HG02610 (cell line): ENCODE measurements around the gene CD247.

Experiments used
- ATAC-seq: cut with Tn5 transposase; IDR thresholded peaks from one replicate; pipeline ENCODE4 v1.9.1; 2021; ENCODE audit warnings: mild to moderate bottlenecking, moderate library complexity; ENCODE audit not compliant: unreplicated experiment

The CD247 gene

DNA sequence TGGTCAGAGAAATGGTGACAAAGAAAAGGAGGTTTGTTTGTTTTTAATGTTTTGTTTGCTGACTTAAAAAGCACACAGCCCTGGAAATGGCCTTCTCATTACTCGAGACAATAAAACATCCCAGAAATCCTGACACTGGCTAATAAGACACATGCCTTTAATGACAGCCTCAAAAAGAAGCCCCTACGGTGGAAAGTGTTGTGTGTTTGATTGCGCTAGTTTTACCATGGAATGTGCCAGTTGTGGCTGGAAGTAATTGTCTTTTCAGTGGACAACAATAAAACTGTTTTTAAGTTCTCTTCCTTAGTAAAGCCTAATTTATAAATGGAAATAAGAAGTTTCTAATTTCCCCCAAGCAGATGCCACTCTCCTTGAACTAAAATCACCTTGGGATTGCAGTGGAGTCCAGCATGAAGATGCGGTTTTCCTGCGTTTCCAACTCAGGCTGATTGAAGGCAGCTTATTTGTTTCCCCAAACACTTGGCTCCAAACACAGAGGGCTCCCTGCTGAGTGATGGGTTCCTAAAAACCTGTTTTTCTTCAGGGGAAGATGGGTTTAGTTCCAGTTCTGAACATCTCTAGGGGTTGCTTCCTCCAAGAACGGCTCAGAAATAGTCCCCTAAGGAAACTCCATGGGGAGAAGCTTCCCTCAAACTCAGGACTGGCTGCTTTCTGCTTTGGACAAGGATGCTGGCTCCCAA lies 54.3 kb downstream of the CD247 start:
- no peak for ATAC-seq

DNA sequence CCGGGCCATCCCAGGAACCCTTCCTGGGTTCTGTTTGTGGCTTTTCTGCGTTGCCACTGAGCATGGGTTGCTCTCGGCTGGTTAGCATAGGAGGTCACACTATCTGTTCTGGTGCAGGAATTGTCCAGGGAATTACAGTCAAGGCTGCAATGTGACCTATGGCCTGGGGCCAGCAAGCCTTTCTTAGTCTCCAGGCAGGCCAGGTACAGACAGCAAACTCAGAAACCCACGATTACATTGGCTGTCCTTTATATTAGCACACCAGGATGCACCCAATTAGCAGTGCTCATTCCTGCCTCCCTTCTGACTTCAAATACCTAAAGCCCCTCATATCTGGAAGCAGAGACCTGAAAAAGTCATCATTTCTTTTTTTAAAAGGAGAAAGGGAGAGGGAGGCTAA lies 55.2 kb downstream of the CD247 start:
- no peak for ATAC-seq

DNA sequence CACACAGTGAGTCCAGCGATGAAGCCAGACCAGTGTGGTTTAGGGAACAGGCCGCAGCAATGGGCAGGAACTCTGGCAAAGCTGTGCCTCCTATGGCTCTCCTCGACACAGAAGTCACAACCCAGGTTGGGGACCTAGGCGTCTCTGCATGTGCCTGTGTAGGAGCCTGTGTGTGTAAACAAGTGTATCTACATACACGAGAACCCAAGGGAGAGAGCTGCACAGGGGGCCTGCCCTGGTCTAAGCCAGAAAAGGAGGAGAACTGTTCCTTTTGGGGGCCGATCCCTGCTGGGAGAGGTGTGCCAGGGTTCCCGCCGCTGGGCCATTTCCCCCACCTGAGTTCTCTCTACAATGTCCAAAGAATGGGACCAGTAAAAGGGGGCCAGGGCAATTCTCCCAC lies 56.0 kb downstream of the CD247 start:
- ATAC-seq: no peak

DNA sequence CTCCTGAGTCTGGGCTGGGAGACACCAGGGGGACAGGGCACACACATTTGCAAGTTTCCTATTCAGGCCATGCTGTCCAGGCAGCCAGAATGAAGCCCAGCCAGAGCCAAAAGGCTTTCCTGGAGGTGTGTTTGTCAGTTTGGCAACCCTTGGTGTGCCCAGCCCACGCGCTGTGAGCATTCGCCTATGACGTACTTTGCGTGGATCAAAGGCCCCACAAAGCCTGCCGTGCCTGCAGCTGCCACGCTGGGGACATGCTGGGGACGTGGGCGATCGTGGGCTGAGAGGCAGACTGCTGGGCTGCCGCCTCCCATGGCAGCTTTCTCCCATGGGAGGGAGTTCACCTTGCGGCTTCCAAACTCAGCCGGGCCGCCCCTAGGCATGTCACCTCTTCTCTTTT lies 57.5 kb downstream of the CD247 start:
- ATAC-seq: no peak

DNA sequence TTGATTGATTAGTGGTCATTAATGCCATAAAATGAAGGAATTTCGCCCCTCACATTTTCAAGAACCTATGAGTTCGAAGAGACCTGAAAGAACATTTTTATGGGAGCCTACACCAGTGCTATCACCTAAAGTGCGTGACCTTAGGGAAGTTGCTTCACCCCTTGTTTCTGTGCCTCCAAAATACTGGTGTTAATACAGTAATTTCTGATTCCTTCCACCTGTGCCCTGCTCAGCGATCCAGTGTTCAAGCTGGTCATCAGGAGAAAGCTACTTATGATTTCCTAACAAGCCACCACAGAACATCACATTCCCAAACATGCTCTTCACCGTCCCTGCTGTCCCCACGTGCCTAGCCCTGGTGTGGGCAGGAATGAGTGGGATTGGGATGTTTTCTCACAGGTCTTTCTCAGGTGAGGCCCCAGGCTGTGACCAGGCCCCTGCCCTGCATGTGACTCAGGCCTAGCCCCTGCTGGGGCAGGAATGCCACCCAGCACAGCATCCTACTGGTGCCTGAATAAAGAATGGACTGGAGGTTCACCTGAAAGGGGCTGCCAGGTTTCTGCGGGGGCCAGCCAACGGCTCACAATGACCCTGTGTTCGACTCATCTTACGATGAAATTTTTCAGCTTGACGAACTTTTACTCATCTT lies 60.3 kb downstream of the CD247 start:
- ATAC-seq: no peak

DNA sequence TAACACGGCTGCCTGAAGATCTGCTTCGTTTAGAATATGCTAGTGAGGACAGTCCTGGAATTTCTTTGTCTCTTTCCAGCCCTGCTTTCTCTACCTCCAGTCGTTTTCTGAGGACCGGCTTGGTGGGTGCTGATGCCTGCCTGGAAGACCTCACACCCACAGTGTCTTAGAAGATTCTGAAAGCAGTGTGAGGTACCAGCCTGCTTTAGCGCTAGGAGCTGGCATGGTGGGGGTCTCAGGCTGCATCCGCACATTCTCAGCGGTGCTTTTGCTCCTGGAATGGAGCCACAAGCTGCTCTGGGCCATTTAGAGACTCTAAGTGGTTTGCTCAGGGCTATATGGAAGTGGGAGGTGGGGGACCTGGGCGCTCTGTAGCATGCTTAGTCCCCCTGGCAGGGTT lies 61.4 kb downstream of the CD247 start:
- ATAC-seq: no peak

DNA sequence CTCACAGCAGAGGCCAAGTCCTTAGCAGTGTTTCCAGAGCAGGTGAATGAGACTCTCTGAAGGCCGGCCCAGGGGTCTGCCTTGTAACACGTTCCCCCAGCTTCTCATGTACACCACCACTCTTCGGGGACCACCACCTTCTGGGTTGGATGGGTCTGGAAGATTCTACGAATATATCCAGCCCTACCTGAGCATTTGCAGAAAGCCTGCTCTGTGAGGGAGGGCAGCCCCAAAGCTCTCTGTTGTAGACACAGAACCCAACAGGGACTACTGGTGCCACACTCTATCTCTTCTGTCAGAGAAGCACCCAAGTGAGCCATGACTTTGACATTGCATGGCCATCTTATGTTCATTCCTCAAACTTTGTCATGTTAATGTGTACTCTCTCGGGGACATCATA lies 61.8 kb downstream of the CD247 start:
- ATAC-seq: no peak

DNA sequence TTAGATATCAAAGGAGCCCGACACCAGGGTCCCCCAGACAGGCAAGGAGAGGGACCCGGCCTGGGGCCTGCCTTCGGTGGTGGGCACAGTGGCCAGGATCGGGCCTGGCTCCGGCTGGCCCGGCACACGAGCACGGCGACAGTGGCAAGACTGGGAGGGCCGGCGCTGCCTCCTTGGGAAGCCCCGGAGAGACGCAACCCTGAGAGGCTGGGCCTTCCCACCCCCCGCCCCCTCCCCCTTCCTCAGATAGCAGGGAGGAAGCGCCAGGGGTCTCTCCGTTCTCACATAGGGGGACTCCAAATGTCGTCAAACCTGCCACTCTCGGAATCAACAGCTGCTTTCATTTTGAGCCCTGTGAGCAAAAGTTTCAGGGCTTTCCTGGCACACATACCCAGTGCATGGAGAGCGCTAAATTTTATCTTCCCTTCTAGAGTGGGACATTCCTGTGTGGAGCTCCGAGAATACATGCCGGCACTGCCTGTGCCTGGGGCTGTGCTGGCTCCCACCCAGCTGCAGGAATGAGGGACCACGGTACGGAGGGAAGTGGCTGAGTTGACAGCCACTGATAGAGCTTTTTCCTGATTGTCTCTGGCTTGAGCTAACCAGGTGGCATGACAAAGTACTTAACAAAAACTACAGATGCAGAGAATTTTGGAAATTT lies 62.4 kb downstream of the CD247 start:
- ATAC-seq: peak; percentile 56

DNA sequence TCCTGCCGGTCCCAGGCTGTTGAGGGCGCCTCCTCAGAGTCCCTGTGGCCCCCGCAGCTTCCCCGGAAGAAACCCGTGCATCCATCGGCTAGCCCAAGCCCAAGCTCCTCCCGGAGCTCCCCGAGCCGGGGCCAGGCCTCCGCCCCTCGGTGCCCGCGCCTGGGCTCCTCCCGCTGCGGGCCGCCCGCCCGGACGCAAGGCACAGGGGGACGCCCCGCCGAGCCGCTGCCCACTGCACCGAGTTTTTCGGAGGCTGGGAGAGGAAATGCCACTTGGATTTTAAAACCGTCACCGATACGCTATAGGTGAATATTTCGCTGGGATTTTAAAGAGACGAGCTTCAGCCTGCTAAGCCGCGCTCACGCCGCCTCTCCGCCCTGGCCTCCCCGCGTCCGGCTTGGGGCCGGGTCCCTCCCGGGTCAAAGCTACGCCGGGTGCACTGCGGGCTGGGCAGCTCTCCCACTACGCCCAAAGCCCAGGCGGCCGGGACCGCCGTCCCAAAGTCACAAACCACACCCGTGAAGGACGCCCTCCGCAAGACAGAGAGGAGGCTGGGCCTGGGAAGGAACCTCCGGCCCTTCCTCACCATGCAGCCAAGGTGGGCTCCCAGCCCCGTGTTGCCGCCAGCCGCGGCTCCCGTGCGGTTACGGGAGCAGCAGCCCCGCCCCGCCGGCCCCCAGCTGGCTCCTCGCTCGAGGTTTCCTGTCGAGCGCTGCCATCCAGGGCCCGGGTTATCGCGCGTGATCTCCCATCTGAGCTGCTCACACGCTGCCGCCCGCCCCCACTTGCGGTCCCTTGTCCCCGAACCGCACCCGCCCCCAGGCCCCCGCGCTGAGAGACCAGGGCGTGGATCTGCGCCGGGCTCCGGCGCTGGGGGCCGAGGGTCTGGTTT lies 63.2 kb downstream of the CD247 start:
- ATAC-seq: peak; percentile 51

DNA sequence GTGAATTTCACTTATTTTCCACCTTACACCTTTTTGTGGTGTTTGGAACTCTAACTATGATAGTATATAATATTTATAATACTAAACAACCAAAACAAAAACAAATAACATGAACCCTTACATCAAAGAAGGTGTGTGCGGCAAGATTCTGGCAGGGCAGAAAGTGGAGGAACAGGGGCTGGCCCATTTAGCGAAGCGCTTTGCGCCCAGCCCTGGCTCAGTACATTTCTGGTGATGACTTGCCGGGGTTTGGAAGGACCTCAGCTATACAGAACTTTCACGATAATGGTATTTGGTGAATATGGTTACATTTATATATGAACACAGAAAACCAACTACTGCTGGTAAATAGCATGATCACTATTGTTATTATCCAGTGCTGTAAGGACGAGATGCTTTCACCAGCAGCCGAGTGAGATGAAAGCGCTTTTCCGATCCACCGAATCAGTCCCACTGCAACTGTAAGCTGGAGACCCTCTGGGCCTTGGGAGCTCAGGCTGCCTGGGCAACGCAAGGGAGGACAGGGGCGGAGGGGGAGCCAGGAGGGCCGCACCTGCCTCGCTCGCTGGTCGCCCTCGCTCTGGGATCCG lies 63.9 kb downstream of the CD247 start:
- no peak for ATAC-seq

DNA sequence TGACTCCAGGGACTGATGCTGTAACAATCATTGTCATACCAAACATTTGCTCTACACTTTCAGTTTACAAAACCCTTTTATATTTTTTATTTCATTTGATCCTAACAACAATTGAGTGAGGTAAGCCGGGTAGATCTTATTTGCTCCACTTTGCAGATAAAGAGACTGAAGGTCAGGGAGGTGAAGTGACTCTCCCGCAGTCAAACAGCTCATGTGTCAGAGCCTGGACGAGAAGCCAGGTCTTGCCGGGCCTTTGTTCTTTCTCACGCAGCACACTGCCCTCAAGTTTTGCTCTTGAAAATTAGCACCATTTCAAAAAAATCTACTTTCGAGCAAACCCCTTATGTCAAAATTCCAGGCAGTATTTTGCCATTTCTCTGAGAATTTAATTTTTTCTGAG lies 65.2 kb downstream of the CD247 start:
- no peak for ATAC-seq

DNA sequence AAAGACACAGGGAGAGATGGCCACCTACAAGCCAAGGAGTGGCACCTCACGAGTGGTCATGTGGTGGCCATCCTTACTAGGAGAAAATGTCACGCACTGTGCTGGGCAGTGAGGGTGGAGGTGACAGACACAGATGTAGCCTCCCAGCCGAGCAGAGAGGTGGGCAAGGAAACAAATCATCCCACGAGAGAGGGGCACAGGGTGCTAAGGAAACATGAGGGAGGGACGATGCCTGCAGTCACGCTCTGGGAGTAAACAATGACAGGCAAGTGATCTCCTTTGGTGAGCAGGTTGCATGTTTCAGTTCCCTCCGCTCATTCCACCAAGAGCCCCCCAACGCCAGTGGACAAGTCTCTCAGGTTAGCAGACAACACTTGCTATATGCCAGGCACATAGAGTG lies 65.8 kb downstream of the CD247 start:
- ATAC-seq: no peak

DNA sequence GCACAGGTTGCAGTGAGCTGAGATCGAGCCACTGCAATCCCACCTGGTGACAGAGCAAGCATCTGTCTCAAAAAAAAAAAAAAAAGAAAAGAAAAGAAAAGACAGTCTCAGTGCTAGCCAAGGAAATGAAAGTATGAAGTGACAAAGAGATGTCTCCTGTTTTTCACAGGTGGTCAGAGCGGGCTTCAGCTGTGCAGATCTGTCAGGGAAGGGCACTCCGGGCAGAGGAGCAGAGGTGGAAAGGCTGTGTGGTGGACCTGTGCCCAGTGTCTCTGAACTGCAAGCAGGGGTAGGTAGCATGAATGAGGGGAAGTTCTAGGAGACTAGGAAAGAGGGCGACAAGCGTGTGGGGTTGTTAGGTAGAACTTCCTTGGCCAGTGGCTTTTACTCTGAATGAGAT lies 67.5 kb downstream of the CD247 start:
- ATAC-seq: no peak

DNA sequence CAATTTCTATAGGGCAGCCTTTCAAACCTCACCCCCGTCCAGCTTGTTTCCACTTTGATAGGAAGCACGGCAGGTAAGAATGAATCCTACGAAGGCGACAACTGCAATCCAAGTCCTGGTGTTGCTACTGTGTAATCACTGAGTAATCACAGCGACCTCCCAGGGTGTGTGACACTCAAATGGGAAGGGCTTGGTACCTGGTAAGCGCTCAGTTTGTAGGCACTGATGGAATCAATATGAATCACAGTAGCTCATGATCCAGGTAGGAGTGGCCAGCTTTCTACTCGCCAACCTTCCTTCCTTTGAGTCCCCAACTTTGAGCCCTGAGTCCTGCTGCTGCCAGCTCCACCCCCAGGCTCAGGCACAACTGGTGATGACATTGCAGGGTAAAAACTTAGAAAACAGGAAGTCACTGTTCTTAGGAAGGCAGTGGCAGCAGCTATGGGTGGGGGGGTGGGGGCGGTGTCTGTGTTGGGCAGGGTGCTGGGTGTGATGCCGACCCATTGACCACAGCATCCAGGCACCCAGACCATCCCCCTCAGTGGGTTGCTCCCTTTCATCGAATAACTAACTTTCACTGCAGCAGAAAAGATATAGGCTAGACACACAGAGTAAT lies 70.7 kb downstream of the CD247 start:
- ATAC-seq: peak; percentile 68

DNA sequence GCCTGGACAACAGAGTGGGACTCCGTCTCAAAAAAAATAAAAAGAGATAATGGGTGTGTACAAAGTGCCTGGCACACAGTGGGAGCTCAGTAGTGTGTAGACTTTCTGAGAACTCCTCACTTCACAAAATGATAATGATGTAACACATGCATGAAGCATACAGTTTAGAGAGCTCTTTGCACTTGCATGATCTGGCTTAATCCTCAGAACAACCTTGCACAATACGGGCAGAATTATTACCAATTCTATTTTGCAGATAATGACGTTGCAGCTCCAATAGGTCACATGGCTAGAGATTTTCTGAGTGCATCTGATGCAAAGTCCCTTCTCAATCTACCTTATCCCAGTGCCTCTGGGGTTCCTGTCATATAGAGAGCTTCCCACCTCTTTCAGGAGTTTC lies 71.4 kb downstream of the CD247 start:
- ATAC-seq: no peak

DNA sequence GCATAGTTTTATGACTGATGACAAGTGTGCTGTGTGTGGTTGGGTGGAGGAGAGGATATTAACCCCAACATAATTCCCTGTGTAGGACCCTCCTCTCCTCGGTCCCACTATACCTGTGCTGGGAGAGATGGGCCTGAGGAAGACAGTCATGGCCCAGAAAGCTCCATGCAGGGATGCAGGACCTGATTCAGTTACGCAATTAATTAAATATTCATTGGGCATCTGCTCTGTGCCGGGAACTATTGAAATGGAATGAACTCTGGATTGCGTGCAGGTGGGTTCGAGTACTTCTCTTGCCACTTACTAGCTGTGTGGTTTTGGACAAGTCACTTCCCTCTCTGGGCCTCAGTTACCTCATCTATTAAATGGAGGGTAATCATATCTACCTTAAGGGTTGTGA lies 74.6 kb downstream of the CD247 start:
- no peak for ATAC-seq

DNA sequence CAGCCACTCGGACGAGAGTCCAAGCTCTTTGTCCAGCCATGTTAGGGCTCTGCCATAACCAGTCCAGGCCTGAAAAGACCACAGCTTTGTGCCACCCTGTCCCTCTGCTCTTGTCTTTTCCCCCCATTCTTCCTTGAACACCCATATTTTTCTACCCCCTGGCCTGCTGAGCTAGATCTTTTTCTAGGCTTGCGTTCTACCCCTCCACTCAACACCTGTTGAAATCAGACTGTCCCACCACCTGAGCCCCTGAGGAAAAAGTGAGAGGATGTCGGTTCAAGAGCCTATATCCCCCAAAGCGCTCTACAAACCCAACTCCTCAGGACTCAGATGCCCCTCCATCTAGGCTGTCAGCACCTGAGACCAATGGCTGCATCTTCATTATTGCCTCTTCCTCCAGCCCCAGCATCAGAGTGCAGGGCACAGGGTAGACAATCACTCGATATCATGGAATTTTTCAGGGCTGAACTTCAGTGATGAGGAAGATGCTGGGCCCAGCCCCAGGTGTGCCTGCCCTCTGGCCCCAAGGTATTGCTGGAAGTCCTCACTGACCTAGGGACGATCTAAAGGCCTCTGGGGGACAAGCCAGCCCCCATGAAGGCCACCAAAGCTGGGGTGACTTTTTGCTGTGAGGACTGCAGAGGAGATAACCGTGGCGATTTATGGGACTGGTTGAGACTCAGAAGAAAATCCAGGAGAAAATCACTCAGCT lies 75.3 kb downstream of the CD247 start:
- no peak for ATAC-seq

DNA sequence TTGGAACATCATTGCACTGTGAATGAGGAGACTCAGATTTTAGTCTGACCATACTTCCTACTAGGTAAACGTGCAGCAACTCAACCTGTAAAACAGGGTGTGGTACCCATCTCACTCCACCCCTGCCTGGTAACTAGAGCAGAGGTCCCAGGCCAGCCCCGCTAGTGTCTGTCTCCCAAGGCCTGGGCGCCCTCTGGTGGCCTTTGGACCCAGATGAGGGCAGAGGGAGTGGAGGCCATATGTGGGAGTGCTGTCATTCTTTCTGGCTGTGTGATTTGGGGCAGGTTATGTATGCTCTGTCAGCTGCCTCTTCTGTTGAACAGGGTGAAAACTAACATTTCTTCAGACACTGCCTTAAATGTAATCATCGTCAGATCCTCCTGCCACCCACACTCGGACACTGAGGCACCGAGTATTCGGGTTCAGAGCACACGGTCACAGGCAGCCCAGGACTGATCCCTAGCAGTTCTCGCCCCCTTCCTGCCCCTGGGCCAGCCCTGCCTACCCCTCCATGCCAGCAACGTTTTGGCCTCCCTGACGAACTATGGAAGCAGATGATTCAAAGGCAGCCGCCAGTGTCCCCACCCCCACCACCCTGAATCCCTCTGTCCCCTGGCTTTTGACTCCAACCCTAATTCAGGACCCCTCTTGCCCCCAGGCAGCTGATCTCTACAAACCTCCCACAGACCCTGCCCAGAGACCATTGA lies 76.0 kb downstream of the CD247 start:
- peak; percentile 89 for ATAC-seq

DNA sequence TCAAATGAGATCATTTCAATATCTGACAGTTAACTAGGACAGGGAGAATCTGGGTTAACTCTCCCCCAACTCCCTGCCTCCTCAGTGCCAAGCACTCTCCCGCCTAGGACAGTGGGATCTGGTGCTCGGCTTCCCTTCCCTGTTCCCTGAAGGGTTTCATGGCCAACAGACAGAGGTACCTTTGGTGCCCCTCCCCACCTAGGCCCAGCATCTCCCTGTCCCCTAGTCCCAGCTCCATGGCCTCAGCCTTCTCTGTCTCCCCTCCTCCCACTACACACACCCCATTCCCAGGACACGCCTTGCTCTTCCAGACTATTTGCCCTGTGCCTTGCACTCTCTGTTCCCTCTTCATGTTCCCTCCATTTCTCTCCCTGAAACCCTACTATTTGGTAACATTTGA lies 77.1 kb downstream of the CD247 start:
- ATAC-seq: no peak
